Dedifferentiated amniotic fluid mesenchymal stem cell (primary cell): ENCODE measurements around the gene C5orf24.
"Not testable (repeated sequence)": the region's sequence is repeated elsewhere in the genome, so short reads cannot be mapped to it uniquely, and the experiment has no call there.

Experiments used
- DNase-seq: peaks from one replicate; pipeline ENCODE4 v3.0.0-alpha.2; 2016; ENCODE audit errors: extremely low spot score

C5orf24 gene

DNA sequence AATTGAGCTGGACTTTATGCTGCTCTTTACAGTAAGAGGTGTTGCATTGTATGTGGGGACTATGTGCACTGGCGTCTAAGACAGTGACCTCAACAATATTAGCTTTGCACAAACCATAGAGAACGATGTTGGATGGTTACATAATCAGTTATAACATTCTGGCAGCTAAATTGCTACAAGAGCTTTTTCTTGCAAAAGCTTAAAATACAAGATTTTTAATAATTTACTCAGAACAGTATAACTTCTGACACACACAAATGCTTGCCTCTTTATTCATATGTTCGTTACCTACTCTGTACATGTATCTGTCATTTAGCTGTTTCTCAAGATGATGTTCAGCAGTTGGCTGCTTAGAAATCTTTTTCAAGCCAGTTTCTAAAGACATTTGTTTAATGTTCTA is 11.6 kb downstream of the C5orf24 start:
- no peak for DNase-seq

DNA sequence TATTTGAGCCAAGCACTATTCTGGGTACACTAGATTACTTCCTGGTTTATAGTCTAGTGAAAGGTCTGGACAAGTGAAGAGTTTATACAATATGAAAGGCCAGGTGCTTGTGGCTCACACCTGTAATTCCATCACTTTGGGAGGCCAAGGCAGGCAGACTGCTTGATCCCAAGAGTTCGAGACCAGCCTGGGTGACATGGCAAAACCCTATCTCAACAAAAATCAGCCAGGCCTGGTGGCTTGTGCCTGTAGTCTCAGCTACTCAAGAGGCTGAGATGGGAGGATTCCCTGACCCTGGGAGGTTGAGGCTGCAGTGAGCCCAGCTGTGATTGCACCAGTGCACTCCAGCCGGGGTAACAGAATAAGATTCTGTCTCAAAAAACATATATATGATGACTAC is 18.9 kb downstream of the C5orf24 start:
- no peak for DNase-seq

DNA sequence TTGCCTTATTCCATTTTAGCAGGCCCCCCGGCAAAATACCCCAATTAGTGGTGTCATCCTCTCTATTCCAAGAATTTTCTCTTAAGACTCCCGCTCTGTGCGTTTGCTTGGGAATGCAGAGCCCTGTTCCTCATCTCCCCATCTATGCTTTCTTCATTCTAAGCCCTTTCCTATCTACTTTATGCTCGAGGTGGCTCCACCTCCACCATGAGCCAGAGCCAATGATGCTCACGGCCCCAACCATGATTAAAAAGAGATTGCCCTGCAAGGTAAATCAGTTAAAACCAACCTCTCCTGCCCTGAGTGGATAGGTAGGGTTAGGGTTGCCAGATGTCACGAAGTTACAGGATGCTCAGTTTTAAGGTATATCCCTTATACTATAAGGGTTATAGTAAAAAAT is 27.7 kb downstream of the C5orf24 start:
- DNase-seq, result no peak

DNA sequence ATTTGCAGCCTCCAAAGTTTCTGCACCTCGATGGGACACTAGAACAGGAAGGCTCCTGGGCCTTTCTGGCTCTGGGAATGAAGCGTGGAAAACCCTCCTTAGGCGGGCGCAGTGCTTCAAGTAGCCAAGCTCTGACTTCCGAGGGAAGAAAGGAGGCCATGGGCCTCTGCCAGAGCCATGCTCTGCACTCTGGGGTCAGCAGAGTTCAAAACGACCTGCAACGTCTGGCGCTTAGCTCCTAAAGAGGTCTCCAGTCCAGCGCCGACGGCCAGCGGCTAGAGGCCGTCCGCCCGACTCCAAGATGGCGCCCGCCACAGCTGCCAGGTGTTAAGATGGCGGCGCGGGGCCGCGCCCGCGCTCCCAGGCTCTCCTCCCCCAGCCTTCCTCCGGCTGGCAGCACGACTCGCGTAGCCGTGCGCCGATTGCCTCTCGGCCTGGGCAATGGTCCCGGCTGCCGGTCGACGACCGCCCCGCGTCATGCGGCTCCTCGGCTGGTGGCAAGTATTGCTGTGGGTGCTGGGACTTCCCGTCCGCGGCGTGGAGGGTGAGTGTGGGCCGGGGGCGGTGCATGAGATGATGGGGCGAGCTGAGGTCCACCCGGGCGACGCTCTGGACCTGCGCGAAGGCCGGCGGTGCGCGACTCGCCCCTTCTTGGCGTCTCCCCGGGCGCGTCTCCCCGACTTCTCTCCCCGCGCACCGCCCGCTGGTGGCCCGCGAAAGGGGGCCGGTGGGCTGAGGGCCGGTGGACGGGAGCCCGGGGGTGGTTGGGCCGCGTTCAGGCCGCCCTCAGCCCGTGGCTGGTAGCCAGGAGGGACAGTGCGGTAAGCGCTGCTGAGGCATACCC is 28.4 kb downstream of the C5orf24 start, which contains the start of gene TXNDC15:
Gene TXNDC15, plus strand, starts transcription at position 385 of the 844 bp plus-strand sequence. Its CDS starts 57 bp downstream, at position 442.
- peak; percentile 68 for DNase-seq

DNA sequence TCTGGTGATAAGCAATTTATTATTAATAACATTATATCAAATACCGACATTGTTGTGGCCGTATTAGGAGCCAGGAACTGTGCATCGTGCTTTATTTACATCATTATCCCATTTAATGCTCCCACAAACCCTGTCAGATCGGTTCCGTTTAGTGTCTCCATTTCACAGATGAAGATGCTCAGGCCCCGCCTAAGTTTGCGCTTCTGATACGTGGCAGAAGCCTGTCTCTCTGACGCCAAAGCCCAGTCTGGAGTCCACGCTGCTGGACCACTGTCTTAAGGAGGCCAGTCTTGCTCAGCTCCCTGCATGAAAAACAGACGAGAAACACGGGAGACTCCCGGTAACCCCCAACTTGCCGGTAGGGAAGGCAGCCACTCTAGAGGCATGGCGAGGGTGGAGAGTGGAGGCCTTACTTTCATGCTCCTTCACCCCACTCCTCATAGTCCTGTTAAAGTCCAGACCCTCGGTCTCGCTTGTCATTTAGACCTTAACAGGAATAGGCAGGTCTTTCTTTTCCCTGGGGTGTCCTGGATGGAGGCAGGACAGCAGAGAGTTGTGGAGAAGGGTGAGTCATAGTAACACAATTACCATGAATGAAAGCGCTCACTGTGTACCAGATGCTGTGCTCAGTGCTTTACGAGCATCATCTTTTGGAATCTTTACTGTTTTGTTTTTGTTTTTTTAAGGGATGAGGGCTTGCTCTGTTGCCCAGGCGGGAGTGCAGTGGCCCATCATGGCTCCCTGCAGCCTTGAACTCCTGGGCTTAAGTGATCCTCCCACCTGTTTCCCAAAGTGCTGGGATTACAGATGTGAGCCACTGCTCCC is 29.3 kb downstream of the C5orf24 start:
- DNase-seq, result peak; percentile 67

DNA sequence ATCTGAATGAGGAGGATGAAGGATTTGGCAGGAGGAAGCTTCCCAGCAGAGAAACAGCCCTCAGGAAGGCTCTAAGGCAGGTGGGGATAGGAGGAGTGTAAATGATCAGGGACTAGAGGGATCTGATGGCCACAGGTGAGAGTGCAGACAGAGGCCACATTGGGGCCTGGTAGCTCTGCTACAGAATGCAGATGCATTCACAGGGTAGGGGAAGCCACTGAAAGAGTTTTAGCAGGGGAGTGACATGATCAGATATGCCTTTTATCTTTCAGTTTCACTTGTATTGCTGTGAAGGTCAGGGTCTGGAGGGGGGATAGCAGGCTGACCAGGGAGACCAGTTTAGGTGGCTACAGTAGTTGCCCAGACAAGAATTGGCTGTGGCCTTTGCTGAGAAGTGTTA is 31.4 kb downstream of the C5orf24 start:
- no peak for DNase-seq

DNA sequence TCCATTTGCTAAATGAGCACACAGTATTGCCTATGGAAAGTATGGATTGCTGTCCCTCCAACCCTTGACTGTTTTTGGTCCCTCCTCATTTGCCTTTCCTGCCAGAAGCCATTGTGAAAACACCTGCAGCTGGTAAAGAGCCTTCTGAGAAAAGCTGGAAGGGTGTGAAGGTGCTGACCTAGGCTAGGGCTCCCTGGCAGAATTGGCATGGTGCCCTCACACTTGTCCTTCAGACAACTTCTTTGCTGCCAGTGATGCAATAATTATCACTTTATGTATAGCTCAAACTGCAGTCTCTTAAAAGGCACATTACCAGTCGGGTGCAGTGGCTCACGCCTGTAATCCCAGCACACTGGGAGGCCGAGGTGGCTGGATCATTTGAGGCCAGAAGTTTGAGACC is 32.6 kb downstream of the C5orf24 start:
- no peak for DNase-seq

DNA sequence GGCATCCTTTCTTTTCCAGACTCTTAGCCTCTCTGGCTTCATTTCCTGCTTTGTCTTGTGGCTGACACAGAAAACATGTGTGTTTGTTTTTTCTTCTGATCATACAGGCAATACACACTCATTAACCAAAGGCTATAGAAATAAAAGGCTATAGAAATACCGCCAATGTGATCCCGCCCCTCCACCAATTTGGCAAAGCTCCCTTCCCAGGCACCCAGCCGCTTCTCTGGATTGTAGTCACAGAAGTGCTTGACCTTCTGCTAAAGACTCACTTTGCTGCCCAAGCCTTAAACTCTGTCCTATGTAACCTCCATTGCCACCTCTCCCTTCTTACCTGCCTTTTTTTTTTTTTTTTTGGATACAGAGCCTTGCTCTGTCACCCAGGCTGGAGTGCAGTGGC is 33.7 kb downstream of the C5orf24 start:
- DNase-seq, result no peak

DNA sequence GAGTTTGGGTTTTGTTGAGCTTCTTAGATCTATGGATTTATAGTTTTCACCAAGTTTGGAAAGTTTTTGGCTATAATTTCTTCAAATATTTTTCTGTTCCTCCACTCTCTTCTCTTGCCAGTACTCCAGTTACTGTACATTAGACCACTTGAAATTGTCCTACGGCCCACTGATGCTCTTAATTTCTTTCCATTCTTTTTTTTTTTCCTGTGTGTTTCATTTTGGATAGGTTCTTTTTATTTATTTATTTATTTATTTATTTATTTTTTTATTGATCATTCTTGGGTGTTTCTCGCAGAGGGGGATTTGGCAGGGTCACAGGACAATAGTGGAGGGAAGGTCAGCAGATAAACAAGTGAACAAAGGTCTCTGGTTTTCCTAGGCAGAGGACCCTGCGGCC is 35.2 kb downstream of the C5orf24 start:
- DNase-seq, result not testable (repeated sequence)

DNA sequence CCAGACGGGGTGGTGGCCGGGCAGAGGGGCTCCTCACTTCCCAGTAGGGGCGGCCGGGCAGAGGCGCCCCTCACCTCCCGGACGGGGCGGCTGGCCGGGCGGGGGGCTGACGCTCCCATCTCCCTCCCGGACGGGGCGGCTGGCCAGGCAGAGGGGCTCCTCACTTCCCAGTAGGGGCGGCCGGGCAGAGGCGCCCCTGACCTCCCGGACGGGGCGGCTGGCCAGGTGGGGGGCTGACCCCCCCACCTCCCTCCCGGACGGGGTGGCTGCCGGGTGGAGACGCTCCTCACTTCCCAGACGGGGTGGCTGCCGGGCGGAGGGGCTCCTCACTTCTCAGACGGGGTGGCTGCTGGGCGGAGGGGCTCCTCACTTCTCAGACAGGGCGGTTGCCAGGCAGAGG is 35.9 kb downstream of the C5orf24 start:
- DNase-seq, result not testable (repeated sequence)

DNA sequence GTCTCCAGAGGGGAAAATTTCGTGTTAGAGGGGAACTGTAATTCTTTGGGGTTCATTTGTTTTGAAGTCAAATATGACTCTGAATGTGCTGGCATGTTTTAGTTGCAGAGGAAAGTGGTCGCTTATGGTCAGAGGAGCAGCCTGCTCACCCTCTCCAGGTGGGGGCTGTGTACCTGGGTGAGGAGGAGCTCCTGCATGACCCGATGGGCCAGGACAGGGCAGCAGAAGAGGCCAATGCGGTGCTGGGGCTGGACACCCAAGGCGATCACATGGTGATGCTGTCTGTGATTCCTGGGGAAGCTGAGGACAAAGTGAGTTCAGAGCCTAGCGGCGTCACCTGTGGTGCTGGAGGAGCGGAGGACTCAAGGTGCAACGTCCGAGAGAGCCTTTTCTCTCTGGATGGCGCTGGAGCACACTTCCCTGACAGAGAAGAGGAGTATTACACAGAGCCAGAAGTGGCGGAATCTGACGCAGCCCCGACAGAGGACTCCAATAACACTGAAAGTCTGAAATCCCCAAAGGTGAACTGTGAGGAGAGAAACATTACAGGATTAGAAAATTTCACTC is 41.9 kb downstream of the C5orf24 start:
- DNase-seq, result no peak

DNA sequence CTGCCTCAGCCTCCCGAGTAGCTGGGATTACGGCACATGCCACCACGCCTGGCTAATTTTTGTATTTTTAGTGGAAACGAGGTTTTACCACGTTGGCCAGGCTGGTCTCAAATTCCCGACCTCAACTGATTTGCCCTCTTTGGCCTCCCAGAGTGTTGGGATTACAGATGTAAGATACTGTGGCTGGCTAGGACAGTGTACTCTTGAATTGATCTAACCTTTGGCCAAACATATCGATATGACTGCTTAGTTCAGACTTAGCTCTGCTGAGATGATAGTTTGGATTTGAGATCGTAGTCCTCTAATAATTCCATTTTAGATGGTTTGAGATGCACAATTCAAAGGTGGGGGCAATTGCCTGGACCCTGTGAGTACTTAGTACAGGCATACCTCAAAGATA is 43.6 kb downstream of the C5orf24 start:
- no peak for DNase-seq

DNA sequence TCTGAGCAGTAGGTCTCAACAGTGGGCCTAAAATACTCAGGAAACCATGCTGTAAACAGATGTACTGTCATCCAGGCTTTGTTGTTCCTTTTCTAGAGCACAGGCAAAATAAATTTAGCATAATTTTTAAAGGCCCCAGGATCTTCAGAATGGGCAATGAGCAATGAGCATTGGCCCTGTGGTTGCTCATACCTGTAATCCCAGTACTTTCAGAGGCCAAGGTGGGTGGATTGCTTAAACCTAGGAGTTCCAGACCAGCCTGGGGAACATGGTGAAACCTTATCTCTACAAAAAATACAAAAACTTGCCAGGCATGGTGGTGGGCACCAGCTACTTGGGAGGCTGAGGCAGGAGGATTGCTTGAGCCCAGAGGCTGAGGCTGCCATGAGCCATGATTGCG is 45.7 kb downstream of the C5orf24 start:
- no peak for DNase-seq

DNA sequence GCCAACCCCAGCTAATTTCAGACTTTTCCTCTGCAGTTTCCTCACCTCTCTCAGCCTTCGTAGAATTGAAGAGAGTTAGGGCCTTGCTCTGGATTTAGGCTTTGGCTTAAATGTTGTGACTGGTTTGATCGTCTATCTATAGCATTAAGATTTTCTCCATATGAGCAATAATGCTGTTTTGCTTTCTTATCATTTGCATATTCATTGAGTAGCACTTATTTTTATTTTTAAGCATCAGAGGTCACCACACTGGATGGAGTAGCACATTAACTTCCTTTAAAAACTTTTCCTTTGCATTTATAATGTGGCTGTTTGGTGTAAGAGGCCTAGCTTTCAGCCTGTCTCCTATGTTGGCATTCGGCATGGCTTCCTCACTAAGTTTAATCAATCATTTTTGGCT is 46.5 kb downstream of the C5orf24 start:
- no peak for DNase-seq

DNA sequence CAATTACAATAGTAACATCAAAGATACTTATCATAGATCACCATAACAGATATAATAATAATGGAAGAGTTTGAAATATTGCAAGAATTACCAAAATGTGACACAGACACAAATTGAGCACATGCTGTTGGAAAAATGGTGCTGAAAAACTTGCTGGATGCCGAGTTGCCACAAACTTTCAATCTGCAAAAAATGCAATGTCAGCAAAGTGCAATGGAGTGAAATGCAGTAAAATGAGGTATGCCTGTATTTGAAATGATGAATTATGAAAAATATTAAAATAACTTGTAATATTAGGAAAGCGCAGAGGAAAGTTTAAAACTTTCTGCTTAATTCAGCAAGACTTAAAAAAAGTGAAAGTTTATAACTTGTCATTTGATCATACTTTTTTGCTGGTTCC is 47.2 kb downstream of the C5orf24 start:
- no peak for DNase-seq

DNA sequence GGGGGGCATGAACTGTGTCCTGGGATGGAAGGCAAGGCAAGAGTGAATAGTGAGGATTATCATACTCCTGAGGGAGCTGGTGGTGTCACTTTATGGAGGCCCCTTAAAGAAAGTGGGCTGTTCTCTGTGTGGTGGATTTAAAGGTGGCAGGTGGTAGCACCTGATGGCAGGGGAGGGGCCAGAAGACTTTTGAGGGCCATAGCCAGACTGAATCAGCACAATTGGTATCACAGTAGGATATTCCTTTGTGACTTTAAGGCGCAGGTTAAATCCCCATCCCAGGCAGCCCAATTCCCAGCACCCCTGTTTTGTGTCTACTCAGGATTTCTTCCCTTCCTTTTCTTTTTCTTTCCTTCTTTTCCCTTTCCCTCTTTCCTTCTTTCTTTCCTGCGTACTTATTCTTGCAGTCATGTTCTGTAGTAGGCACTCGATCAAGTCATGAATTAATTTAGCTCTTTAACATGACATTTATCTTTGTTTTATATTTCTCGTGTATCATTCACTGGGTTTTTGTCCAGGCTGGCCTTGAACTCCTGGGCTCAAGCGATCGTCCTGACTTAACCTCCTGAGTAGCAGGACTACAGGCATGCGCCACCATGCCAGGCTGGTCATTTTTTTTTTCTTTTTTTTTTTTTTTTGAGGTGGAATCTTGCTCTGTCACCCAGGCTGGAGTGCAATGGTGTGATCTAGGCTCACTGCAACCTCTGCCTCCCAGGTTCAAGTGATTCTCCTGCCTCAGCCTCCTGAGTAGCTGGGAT is 48.2 kb downstream of the C5orf24 start:
- DNase-seq, result no peak

DNA sequence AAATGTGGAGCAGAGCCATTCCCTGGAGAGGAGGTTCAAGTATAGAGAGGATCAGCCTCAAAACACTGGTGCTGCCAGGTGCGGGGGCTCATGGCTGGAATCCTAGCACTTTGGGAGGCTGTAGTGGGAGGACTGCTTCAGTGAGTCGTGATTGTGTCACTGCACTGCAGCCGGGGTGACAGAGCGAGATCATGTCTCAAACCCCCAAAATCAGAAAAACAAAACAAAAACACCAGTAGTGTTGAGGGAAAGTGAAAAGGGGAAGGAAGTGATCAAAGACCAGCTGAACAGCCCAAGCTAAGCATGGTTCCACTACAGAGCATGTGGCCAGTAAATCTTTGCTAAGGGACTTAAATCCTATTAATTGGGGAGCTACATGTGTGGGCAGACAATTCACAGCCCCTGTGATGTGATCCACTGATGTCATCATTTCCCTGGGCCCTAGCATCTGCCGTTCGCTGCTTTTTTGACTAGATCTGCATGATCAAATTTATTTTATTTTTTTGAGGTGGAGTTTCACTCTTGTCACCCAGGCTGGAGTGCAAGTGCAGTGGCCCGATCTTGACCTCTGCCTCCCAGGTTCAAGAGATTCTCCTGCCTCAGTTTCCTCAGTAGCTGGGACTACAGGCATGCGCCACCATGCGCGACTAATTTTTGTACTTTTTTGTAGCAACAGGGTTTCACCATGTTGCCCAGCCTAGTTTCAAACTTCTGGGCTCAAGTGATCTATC is 56.5 kb downstream of the C5orf24 start:
- no peak for DNase-seq

DNA sequence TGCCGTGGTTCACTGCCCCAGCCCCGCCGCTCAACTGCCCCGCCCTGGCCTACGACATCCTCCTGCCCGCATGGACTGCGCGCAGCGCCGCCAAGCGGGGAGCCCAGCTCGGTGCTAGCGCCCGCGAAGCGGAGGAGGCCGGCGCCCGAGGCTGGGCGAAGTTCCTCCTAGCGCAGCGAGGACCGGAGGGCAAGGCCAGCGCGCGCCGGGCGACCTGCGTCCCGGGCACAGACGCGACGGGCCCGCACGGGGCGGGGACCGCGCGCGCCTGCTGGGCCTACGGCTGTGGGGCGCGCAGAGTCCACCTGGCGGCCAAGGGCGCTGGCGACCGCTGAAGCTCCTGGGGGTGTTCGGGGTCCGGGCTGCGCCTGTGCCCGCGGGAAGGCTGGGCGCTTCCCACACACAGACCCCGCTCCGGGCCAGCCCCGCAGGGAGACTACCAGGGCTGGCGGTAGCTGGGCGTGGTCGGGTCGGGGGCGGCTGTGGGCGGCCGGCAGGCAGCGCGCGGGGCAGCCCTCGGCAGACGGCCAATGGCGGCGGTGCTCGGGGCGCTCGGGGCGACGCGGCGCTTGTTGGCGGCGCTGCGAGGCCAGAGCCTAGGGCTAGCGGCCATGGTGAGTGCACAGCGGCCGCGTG is 59.0 kb downstream of the C5orf24 start, which contains the start of gene PCBD2:
Gene PCBD2, plus strand, starts transcription at position 522 of the 636 bp plus-strand sequence. Its CDS starts 9 bp downstream, at position 531.
- peak; percentile 76 for DNase-seq

DNA sequence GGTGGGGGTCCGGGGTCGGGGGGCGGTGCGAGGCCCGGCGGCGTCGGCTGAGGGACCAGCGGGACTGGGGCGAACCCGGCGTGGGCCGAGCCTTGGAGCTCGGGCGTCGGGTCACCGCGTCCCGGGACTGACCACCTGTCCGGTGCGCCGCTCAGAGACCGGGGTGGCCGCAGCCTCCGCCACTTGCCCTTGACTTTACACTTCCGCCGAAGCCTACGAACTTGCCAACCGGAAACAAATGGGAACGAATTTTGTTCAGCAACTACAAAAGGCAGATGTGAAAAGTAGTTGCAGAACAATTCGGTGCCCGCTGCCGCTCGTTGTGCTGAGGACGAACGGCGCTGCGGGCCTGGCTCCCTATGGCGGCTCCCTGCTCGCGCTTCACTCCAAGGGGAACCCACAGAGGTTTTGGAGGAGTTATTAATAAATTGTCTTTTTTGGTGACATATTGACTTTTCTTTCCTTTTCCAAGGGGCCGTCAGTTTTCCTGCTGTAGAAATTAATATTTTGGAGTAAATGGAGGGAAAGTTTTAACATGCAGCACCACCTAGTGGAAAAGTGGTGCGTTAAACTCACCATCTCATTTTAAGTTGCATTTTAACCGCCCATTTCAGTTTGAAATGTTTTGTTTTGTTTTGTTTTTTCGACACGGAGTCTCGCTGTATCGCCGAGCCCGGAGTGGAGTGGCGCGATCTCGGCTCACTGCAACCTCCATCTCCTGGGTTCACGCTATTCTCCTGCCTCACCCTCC is 59.7 kb downstream of the C5orf24 start:
- DNase-seq, result peak; percentile 71

DNA sequence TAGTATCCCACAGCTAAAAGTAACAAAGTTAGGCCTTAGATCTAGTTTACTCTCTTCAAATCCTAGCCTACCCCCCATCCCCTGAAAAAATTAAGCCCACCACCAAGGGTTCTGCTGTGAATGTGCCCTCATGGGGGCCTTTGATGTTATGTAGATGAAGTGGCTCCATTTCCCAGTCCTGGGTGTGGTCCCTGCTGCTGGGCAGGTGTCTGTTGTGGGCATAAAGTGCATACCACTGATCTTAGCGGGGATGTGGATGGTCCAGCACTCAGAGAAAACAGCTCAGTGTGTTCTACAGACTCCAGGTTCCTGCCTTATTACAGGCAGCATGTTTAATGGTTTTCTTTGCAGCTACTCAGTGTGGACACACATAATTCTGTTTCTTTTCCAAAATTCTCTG is 61.0 kb downstream of the C5orf24 start:
- DNase-seq, result no peak
